ENCODE data around the gene NXPH4.

- no peak for TF ChIP-seq CTCF (conservative IDR thresholded peaks at IDR 0.05; ENCODE audit: low read depth, low read length)
- no peak for TF ChIP-seq EZH2 (IDR thresholded peaks at IDR 0.05; ENCODE audit: borderline replicate concordance, low read depth, low read length, poor library complexity, severe bottlenecking)
These were observed 14.3 kb upstream of the NXPH4 start for GRCh38 chr12:57202321-57202720.

Data from A673 (cell line).